VCaP (cell line): ENCODE results near the gene KCNH8.

Experiments used
- H3K27ac ChIP-seq: fragments of 450-650 bp; 2 replicates; pipeline ENCODE4 v1.5.1; 2017
- CTCF ChIP-seq: fragments of 450-650 bp; conservative IDR thresholded peaks from 2 replicates; pipeline ENCODE4 v1.5.1; 2017; ENCODE audit warnings: mild to moderate bottlenecking, moderate library complexity

Gene KCNH8

GRCh38 chr3:19273091-19273490 lies 124.8 kb downstream of the KCNH8 start:
- no peak overlapping the region for H3K27ac ChIP-seq
- no peak for TF ChIP-seq CTCF

GRCh38 chr3:19274576-19274975 lies 126.3 kb downstream of the KCNH8 start:
- H3K27ac ChIP-seq = no peak overlapping the region
- TF ChIP-seq CTCF = no peak

GRCh38 chr3:19284974-19285373 lies 136.7 kb downstream of the KCNH8 start:
- no peak overlapping the region for H3K27ac ChIP-seq
- TF ChIP-seq CTCF = no peak

DNA sequence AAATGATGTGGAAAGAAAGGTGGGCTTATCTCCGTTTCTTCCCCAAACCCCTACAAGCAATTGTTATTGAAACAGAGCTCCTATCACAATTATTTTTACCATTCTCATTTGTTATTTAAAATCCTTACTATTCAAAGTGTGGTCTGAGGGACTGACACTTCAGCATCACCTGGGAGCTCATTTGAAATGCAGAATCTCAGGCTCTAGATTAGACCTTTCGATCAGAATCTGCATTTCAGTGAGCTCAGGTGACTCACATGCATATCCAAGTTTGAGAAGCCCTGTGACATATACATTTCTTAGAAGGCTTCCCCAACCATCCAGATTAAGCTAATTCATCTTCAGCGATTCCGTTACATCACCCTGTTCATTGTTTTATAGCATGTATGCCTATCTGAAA lies 145.0 kb downstream of the KCNH8 start:
- H3K27ac ChIP-seq = no peak overlapping the region
- TF ChIP-seq CTCF = no peak

GRCh38 chr3:19295208-19295607 lies 146.9 kb downstream of the KCNH8 start:
- no peak for TF ChIP-seq CTCF

GRCh38 chr3:19331931-19332330 lies 183.6 kb downstream of the KCNH8 start:
- H3K27ac ChIP-seq = no peak overlapping the region
- TF ChIP-seq CTCF = no peak

More at GRCh38 chr3:19295208-19295607, 146.9 kb downstream of the KCNH8 start:
- no peak overlapping the region for H3K27ac ChIP-seq

DNA sequence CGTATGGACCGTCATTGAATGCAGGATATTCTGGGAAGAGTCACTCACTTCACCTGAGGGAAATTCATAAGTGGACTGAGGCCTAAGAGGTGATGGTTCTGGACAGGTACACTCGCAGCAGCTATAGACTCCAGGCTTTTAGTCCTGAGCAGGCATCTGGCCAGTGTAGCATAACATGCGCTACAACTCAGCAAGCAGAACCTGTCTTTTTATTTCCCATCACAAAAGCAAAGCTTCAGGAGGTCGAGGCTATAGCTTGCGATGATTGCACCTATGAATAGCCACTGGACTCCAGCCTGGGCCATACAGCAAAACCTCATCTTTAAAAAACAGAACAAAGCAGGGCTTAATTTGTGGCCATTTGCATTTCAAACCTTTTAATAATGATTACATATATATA lies 185.8 kb downstream of the KCNH8 start:
- no peak for TF ChIP-seq CTCF
- no peak overlapping the region for H3K27ac ChIP-seq

DNA sequence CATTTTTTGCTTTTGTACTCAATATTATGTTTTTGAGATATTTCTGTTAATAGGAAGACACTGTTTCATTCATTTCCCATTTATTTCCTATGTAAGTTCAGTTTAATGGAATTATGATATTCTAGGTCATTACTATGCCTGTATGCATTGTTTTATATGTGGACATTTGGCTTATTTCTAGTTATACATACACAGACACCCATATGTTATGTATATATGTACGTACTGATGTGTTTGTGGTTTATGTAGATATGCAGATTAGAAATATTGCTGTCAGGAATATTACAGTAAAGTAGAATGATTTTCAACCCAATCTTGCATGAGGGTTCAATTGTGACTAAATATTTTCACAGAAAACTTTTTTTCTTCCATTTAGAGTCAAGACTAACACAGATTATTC lies 190.5 kb downstream of the KCNH8 start:
- TF ChIP-seq CTCF = no peak
- no peak overlapping the region for H3K27ac ChIP-seq
